GM18873 (cell line): ENCODE results near the gene FCAMR.

ENCODE experiments used
- ATAC-seq: cut with Tn5 transposase; IDR thresholded peaks from one replicate; pipeline ENCODE4 v1.9.1; 2021; ENCODE audit warnings: mild to moderate bottlenecking, moderate library complexity, moderate number of reproducible peaks; ENCODE audit not compliant: unreplicated experiment, low FRiP score

FCAMR gene

DNA sequence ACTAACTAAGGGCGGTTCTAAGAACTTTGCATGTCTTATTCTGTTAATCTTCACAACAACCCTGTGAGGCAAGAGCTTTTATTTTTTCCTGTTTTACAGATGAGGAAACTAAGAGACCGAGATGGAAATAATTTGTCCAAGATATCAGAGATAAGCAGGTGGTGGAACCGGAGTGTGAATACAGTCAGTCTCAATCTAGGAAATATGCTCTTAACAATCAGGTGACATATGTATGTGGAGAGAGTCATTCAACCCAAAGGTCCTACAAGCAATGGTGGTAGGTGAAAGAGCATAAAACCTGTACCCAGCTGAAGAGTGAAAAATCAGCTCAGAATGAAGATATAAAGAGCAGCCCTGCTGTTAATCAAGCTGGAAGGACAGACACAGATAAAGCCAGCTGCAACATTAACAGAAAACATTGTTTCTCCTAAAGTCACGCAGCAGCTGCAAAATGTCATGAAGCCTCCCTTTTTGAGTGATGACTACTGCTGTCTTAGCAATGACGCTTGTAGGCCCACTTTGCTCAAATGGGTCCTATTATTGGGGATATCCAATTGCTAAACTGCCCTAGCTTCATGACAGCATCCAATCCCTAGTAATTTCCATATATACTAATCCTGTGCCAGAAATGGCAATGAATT is 30.5 kb upstream of the FCAMR start:
- no peak for ATAC-seq

DNA sequence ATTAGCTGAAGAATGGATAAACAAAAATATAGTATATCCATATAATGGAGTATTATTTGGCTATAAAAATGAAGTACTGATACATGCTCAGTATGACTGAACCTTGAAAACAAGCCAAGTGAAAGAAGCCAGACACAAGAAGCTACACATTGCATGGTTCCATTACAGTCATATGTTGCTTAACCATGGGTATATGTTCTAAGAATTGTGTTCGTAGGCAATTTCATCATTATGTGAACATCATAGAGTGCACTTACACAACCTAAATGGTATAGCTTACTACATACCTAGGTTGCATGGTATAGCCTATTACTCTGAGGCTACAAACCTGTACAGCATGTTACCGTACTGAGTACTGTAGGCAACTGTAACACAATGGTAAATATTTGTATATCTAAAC is 28.6 kb upstream of the FCAMR start:
- ATAC-seq: no peak

DNA sequence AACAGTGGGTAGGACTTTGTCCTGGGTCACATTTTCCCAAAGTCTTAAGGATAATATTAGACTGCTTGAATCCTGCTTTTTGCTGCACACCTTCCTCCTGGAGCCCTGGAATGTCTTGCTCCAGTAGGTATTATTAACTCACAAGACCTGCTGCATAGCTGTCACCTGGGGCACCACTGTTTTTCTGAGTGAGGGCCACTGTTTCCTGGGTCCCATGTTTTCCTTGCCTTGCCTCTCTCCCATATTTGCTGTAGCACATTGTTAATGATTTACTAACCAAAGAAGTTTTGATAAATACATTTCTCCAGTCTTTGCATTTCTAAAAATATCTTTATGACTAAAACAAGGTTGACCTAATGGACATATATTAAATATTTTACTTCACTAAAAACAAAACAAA is 22.5 kb upstream of the FCAMR start:
- ATAC-seq: no peak

DNA sequence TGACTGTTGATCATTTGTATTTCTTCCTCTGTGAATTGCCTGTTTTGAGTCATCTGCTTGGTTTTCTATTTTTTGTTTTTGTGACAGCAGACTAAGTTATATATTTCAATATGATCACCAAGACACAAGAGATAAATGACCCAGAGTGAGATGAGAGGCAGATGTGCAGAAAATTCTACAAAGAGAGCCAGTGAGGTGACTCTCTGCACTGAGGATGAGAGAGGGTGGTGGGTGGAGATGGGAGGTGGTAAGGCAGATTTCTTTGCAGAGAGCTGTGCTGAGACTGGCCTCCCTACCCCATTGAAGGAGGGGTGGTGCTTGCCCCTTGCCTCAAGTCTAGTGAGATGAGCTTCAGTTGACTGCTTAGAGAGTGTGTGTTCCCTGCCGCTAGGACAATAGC is 17.6 kb upstream of the FCAMR start:
- ATAC-seq: no peak

DNA sequence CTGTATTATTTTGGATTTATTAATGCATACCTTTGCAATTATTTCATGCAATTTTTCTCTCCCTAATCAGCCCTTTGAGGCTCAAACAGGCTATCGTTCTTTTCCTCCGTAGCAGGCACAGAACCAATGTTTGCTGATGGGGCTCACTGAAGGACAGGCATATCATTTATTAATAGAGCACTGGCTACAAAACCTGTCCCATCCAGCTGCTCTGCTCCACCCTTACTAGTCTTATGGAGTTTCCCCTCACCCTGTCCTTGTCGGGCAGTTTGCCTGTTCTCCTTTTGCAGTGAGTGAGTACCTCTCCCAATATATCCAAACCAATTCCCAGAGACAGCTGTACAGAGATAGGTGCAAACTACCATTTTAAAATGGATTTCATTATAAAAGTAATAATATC is 16.6 kb upstream of the FCAMR start:
- no peak for ATAC-seq

DNA sequence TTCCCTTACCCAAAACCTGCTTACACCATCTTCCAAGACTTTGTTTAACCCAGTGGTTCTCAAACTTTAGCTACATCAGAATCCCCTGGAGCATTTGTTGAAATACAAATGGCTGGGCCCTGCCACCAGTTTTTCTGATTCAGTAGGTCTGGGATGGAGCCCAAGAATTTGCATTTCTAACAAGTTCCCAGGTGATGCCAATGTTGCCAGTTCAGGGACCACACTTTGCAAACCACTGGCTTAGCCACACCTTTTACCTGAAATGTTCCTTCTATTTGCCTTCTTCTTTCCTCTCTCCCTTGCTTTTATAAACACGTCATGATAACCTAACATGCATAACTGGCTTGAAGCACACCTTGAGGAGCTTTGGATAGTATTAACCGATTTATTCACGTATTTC is 16.1 kb upstream of the FCAMR start:
- ATAC-seq: no peak

DNA sequence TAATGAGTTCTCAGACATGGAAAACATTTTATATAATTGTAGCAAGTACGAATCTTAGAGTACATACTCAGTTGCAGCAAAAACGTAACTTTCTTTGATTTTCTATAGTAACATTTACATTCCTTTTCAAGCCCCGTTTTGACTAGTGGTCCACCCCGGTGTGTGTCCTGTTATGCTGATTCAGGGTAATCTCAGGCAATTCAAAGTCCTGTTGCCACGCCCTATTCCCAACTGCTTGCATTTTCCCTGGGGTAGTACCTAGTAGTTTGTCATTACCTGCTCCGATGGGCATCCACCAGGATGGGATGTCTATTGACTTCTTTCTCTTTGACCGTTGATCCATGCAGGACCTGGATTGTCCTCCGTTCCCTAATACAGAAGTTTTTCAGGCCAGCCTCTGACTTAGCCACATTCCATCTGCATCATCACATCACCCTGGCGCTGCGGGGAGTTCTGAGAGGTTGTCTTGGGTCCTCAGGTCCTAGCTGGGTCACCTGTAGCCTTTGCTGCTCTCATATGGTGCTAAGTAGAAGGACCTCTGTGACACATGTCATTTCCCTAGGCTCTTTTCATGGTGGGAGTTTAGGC is 15.0 kb upstream of the FCAMR start:
- no peak for ATAC-seq

DNA sequence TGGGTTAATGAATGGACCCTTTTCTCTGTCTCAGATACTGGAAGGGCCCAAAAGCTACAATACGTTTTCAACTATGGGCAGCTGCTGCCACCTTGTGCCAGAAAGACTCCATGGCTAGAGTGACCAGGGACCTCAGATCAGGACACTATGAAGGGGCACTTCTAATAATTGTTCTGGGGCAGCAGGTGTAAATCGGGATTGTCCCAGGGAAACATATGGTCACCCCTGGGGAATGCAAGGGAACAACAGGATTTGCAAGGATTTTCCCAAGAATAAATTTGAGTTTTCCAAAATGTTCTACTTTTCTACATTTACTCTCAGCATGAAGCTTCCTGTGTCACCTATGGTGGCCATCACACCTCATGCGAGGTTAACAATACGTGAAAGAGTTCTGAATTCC is 12.0 kb upstream of the FCAMR start:
- no peak for ATAC-seq

DNA sequence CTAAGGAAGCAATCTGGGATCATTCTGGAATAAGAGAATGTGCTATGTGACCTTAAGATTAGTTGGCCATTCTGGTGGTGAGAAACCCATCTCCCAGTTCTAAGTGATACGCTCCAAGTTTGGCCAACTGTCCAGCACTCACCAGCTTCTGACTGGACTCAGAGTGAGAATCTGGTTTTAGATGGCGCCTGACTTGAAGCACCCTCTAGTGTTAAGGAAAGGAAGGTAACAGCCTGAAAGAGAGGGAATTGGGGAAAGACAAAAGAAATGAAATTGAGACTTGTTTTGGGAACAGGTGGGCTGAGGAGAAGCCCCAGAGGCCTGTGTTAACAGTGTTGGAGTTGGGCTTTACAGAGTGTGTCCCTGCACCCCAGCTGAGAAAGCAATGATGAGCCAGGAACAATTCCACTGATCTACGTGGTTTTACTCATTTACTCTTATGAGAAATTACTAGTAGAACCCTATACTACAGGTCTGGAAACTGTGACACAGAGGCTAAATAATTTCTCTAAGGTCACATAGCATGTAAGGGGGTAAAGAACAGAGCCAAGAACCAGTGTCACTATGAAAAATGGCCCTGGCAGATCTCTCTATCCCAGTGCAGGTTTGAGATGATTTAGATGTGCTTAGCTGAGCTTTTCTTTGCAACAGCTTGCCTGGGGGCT is 9.3 kb upstream of the FCAMR start:
- ATAC-seq: no peak

DNA sequence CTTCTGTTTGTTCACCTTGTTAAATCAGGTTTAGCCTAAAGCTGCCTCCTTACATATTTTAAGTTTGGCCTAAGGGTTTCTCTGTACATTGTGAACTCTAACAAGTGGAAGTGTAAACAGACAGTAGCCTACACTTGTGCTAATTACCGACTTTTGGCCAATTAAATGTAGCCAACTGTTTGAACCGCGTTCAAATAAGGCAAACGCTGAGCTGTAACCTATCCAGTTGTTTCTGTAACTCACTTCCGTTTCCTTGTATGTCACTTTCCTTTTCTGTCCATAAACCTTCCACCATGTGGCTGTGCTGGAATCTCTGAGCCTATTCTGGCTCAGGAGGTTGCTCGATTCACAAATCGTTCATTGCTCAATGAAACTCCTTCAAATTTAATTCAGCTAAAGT is 8.0 kb upstream of the FCAMR start:
- ATAC-seq: no peak

DNA sequence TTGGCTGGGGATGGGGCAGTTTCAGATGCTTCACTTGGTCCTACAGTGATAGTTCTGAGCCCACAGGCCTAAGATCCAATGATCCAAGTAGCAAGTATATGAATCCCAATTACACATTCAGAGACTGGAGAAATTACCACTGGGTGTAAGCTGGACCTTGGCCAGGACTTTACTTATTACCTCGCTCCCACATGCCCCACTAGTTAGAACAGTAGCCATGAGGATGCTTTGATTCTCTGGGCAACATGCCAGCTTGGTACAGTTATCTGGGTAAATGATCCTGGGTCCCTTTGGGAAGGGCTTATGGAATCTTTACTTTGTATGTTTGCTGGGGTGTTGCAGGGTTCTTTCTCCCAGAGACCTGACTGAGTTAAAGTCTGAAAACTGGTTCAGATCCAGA is 5.0 kb upstream of the FCAMR start:
- no peak for ATAC-seq

DNA sequence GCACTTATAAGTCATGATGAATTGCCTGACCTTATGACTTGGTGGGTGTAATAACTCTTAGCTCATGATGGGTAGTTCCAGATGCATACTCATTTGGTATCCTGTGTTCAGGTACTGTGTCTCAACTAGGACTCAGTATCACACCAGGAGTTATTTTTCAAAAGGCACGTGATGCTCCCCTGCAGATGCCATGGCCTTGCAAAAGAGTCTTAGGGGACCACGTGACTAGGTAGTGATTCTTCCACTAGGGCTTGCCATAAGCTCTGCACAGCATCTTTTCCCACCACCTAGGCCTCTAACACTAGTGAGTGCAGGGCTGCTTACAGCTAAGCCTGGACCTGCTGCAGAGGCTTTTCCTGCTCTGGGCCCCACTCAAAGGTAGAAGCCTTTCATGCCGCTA is 3.9 kb upstream of the FCAMR start:
- ATAC-seq: no peak

DNA sequence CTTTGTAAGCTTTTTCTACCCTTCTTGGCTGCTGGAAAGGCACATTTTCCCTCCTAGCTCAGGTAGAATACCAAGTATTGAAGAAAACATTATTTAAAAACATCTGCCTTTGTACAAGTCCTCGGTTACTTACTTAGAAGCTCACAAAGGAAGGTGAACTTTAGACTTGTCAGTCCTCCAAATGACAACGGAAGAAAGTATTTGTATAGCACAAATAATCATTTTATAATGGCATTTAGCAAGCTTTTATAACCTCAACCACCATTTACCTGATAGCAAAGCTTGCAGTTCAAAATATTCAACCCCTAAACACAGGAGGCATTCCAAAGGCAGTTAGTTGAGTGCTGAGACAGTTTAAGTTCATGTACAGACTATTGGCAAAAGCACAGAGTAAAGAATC is 2.5 kb upstream of the FCAMR start:
- ATAC-seq: no peak

DNA sequence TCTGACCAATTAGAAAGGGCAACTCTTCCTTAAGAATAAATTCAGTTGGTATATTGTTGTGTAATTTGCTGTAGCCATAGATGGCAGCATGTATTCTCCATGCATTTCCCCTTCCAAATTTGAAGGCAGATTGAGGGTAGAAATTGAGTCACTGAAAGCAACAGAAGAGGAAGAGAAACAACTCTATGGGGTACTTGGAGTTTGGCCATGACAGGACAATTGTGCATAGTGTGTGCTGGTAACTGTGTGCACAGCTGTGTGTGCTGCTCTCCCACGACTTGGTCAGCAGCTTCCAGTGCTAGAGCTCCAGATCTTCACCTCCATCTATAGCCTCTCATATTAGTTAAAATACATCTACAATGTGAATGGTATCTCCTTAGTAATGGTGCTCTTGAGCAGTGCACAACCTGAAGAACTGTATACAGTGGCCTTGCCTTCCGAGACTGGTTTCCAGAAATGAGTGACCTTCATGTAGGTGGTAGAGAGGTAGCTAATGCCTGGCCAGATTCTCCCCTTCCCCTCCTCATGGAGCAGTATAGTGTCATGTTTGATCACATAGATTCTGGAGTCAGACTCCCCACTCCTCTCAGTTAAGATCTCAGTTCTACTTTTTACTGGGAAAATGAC is 882 bp upstream of the FCAMR start:
- ATAC-seq: no peak

DNA sequence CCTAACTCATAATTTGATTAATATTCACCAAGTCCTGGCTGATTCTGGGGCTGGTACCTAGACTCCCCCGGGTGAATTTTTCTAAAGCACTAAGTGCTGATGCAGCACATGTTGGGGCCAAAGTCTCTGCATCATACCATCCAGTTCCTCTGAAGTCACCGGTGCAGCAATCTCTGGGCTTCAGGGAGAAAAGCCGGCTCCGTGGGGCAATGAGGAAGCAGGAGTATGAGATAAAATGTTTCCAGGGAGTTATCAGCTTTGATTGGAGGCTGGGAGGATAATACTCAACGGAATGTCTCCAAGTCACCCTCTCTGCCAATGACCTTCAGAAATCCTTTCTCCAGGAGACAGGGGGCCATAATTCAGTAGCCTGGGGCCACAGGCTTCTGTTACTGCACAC is 1.2 kb downstream of the FCAMR start:
- no peak for ATAC-seq

DNA sequence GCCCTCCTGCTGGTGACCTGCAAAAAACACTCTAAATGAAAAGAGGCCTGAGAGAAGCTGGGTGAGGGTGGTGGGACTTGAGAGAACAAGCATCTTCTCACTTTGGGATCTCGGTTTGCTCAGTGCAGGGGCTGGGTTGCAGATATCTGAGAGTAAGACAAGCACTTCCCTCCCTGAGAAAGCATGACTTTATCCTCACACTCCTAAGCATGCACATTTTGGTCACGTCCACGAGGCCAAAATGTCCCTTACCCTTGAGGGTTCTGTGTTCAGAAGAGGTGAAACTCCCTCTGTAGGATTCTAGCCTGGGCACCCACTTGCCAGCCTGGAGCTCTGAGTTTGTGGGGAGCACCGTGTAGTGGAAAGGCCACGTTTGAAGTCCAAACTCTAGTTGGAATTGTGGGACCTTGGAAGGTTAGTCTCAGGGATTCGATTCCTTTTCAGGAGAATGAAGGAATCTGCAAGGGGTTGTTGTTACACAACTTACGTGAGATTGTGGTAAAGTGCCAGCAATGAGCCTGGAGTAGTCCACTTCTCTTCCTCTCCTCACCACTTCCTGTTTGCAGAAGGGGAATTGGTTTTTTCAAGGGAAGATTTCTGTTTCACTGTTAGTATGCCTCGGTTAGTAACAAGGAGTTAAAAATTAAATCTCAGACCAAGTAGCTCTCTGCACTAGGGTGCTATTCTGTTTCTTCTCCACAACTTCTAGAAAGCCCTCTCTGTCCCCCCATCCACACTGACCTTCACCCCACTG is 3.0 kb downstream of the FCAMR start:
- peak; percentile 63 for ATAC-seq

DNA sequence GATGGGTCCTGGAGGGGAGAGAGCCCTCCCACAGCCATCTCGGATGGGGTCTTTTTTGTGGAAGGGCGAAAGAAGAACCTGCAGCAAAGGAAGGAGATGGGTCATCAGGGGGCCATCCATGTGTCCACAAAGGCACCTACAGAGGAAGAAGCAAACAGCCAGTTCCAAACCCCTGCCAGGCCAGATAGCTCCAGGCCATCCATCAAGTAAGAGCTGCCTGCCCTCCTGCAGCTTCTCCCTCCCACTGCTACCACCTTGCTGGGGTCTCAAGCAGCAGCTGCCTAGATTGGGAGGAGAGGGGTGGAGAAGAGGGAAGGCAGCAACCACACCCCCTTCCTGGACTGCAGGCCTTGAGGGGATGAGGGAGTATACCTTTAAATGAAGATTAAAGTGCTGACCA is 4.5 kb downstream of the FCAMR start:
- ATAC-seq: no peak

DNA sequence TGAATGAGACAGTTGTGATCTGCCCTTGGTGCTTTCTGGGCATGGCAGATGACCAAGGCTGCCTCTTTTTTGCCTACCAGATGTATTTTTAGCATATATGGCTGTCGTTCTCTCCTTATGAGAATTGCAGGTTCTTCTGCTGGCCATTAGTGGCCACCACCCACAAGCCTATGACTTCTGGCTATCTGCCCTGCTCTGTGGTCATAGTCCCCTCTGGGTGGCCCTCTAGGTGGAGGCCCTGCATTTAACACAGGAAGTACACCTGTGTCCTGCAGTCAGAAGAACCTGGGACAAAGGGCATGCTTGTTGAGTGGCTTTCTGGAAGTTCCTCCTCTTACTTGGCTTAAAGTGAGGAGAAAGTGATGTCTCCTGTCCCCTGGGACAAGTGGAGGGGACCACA is 6.5 kb downstream of the FCAMR start:
- no peak for ATAC-seq

DNA sequence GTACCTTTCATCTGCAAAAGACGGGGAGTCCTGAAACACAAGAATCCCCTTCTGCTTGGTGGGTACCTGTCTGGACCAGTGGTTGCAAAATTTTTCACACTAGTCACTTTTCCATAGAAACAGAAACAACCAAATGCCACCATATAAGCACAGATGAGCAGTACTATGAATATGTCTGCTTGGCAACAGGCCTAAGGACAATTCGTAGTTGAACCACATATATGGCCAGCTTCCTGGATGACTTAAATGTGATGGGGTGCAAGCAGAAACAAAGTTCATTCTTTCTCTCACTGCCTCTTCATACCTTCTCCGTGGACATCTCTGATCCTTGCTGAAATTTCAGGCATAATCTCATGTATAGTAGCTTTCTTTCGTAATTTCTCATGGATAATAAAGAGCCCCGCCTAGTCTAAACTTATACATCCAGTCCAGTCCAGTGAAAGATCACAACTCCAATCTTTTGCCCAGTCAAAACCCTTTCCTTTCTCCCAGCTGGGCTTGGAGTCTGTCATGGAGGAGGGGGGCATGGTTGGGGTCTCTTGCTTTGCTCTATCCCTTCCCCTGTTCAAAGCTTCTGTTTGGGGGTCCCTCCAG is 7.0 kb downstream of the FCAMR start:
- no peak for ATAC-seq

DNA sequence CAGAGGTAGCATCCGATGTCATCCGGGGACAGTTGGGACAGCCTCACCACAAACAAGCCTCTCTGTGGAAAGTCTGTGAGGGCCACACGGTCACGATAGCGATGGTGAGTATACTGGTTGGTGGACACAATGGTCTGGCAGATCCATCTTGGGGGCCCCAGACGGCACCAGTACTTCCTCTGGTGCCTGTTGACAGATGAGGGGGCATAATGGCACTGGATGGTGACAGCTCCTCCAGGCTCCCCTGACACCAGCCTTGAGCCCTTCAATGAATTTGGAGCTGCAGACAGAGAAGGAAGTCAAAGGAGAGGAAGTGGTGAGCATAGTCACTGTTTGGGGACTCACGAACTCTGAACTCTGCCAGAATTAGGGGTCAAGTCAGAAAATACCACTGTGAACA is 8.0 kb downstream of the FCAMR start:
- no peak for ATAC-seq

DNA sequence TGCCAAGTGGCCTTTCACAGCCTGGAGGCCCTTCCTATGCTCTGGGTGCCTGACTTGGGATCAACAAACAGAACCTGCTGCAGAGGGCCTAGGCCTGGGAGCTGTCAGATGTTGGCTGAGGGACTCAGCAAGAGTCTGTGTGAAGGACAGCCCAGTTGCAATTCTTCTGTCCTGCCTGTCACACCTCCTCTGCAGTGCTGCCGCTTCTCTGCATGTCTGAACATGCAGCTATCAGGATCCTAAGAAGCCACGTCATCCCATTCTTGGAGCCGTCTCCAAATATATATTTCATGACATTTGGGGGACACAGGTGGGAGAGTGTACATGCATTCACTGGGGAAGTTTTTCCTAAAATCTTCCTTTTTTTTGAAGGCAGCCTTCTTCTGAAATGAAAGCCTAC is 8.6 kb downstream of the FCAMR start:
- ATAC-seq: no peak
